ENCODE data around the gene ANKFN1.

DNA sequence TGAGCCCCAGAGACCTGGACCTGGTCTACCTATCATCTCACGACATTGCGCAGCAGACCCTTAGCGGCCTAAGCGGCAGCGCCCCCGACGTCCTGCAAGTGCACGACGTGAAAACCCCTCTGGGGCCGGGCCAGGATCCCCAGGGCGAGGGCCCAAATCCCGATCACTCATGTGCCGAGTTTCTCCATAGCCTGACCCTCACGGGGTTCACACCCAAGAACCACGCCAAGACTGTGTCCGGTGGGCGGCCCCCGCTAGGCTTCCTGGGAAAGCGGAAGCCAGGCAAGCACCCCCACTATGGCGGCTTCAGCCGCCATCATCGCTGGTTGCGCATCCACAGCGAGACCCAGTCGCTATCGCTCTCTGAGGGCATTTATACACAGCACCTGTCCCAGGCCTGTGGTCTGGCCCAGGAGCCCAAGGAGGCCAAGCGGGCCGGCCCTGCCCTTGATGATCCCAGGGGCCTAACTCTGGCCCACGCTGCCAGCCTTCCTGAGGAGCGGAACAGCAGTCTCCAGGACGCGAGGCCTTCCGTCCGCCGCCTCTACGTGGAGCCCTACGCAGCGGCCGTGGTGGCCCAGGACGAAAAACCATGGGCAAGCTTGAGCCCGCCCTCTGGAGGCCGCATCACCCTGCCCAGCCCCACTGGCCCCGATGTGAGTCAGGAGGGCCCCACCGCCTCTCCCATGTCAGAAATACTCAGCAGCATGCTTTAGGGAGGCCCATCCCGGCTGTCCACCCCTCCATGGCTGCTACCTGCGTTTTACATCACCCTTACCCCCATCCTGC lies 357.5 kb downstream of the ANKFN1 start:
- TF ChIP-seq, protein P1, sequence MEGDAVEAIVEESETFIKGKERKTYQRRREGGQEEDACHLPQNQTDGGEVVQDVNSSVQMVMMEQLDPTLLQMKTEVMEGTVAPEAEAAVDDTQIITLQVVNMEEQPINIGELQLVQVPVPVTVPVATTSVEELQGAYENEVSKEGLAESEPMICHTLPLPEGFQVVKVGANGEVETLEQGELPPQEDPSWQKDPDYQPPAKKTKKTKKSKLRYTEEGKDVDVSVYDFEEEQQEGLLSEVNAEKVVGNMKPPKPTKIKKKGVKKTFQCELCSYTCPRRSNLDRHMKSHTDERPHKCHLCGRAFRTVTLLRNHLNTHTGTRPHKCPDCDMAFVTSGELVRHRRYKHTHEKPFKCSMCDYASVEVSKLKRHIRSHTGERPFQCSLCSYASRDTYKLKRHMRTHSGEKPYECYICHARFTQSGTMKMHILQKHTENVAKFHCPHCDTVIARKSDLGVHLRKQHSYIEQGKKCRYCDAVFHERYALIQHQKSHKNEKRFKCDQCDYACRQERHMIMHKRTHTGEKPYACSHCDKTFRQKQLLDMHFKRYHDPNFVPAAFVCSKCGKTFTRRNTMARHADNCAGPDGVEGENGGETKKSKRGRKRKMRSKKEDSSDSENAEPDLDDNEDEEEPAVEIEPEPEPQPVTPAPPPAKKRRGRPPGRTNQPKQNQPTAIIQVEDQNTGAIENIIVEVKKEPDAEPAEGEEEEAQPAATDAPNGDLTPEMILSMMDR (IDR thresholded peaks at IDR 0.05): no peak
- TF ChIP-seq POLR2A (IDR thresholded peaks at IDR 0.05) (no peak), POLR2AphosphoS5 (IDR thresholded peaks at IDR 0.05) (no peak)
